AG09309 (cell line): ENCODE results near the gene RNU1-2.

ENCODE experiments used
- DNase-seq: peaks from one replicate; pipeline ENCODE4 v3.0.0-alpha.2; 2010; ENCODE audit warnings: low read depth
- H3K4me3 ChIP-seq: 2 replicates; pipeline ENCODE4 v1.5.1; 2011; ENCODE audit warnings: mild to moderate bottlenecking, low read depth, low read length, moderate library complexity; ENCODE audit not compliant: control insufficient read depth
- CTCF ChIP-seq: IDR thresholded peaks from 2 replicates; pipeline ENCODE4 v1.5.1; 2011; ENCODE audit warnings: mild to moderate bottlenecking, low read depth, low read length, inconsistent platforms; ENCODE audit not compliant: insufficient read depth, control insufficient read depth; ENCODE audit errors: missing control alignments

The RNU1-2 gene

GRCh38 chr1:16922885-16923431, 27.2 kb downstream of the RNU1-2 start:
- no peak for DNase-seq
- no peak for TF ChIP-seq CTCF
- no peak overlapping the region for H3K4me3 ChIP-seq

GRCh38 chr1:16924216-16924918, 28.6 kb downstream of the RNU1-2 start:
- no peak for TF ChIP-seq CTCF
- no peak for DNase-seq
- no peak overlapping the region for H3K4me3 ChIP-seq

- TF ChIP-seq CTCF = no peak
- DNase-seq = no peak
- no peak overlapping the region for H3K4me3 ChIP-seq
Observed at GRCh38 chr1:16924919-16925477, 29.2 kb downstream of the RNU1-2 start.

- TF ChIP-seq CTCF = no peak
- no peak overlapping the region for H3K4me3 ChIP-seq
- no peak for DNase-seq
Observed at GRCh38 chr1:16925635-16926490, 30.1 kb downstream of the RNU1-2 start.

GRCh38 chr1:16926491-16927073, 30.8 kb downstream of the RNU1-2 start:
- TF ChIP-seq CTCF = no peak
- no peak for DNase-seq
- no peak overlapping the region for H3K4me3 ChIP-seq

- DNase-seq = no peak
- no peak overlapping the region for H3K4me3 ChIP-seq
- no peak for TF ChIP-seq CTCF
Observed at GRCh38 chr1:16927256-16927655, 31.5 kb downstream of the RNU1-2 start.
